K562 (cell line): ENCODE results near the gene SLC8A2. TPM values are rescaled to one million over a fixed set of nuclear protein-coding genes. Genes with fewer than 3 reads are reported as not detected.
A peak's percentile ranks its signal among the peaks of the same experiment; 100 is the strongest.

Source experiments
- CEBPG ChIP-seq, 3 experiments: fragments of 200-800 bp in 1 of 3; sonication (Bioruptor generic) in 1 of 3; sonication (generic) in 1 of 3; formaldehyde crosslinking in 1 of 3; IDR thresholded peaks in 2 of 3; conservative IDR thresholded peaks in 1 of 3; 2 replicates each; pipeline versions ENCODE4 v1.6.1 to v1.8.0; 2016 to 2022; ENCODE audit warnings: missing compliant biosample characterization in 2 of 3, missing genetic modification characterization in 2 of 3, mild to moderate bottlenecking in 1 of 3, missing genetic modification reagents in 1 of 3
- CTCF ChIP-seq, 3 experiments: IDR thresholded peaks in 2 of 3; conservative IDR thresholded peaks in 1 of 3; 2 replicates each; pipeline ENCODE4 v1.5.1; 2011 to 2012; ENCODE audit warnings: low read length in 3 of 3, mild to moderate bottlenecking in 3 of 3, control low read depth in 2 of 3, improper control_type of control experiment in 1 of 3, inconsistent platforms in 1 of 3, low read depth in 1 of 3, mixed read lengths in 1 of 3, moderate library complexity in 1 of 3; ENCODE audit not compliant: insufficient read depth in 2 of 3
- ELK3 ChIP-seq: fragments of 450-650 bp; formaldehyde crosslinking; IDR thresholded peaks from 2 replicates; pipeline ENCODE4 v1.4.0; 2020; ENCODE audit warnings: mild to moderate bottlenecking
- HEY1 ChIP-seq: fragments of 250-450 bp; sonication (Bioruptor Pico); IDR thresholded peaks from 2 replicates; pipeline ENCODE4 v1.5.0; 2020; ENCODE audit warnings: mild to moderate bottlenecking, moderate library complexity, borderline replicate concordance
- LEF1 ChIP-seq: fragments of 450-650 bp; IDR thresholded peaks from 2 replicates; pipeline ENCODE4 v1.6.1; 2016; ENCODE audit warnings: mild to moderate bottlenecking
- MAFF ChIP-seq: IDR thresholded peaks from 2 replicates; pipeline ENCODE4 v1.6.1; 2012; ENCODE audit warnings: low read length, improper control_type of control experiment
- MYNN ChIP-seq, 2 experiments: sonication (generic); formaldehyde crosslinking in 1 of 2; IDR thresholded peaks; 2 replicates each; pipeline versions ENCODE4 v1.5.0 to v1.6.1; 2016 to 2020; ENCODE audit warnings: antibody characterized with exemption in 1 of 2, missing genetic modification reagents in 1 of 2
- NKRF ChIP-seq: fragments of 450-650 bp; IDR thresholded peaks from 2 replicates; pipeline ENCODE4 v1.6.1; 2016; ENCODE audit warnings: borderline replicate concordance
- SAFB ChIP-seq: fragments of 200-400 bp; formaldehyde crosslinking; IDR thresholded peaks from 2 replicates; pipeline ENCODE4 v1.6.1; 2017; ENCODE audit warnings: low read depth, low read length, borderline replicate concordance
- SP1 ChIP-seq: sonication (generic); formaldehyde crosslinking; IDR thresholded peaks from 2 replicates; pipeline ENCODE4 v1.8.1; 2022; ENCODE audit warnings: mild to moderate bottlenecking, missing genetic modification reagents
- XRCC3 ChIP-seq: fragments of 450-650 bp; IDR thresholded peaks from 2 replicates; pipeline ENCODE4 v1.6.1; 2017; ENCODE audit warnings: mild to moderate bottlenecking, moderate library complexity
- XRCC4 ChIP-seq: IDR thresholded peaks from one replicate; pipeline ENCODE4 v1.6.1; 2011; ENCODE audit not compliant: insufficient read depth, insufficient read length; ENCODE audit errors: extremely low read depth
- ZBED1 ChIP-seq: IDR thresholded peaks from 2 replicates; pipeline ENCODE4 v1.6.1; 2014
- ZBTB49 ChIP-seq: sonication (generic); formaldehyde crosslinking; IDR thresholded peaks from 2 replicates; pipeline ENCODE4 v1.8.0; 2022; ENCODE audit warnings: missing genetic modification reagents, mild to moderate bottlenecking, borderline replicate concordance
- ZKSCAN8 ChIP-seq: fragments of 200-800 bp; sonication (Bioruptor generic); IDR thresholded peaks from 2 replicates; pipeline ENCODE4 v1.6.1; 2016; ENCODE audit warnings: missing genetic modification characterization, missing compliant biosample characterization
- ZNF232 ChIP-seq: sonication (generic); formaldehyde crosslinking; IDR thresholded peaks from 2 replicates; pipeline ENCODE4 v1.8.0; 2022; ENCODE audit warnings: mild to moderate bottlenecking, missing genetic modification reagents
- ZNF780A ChIP-seq: fragments of 250-450 bp; sonication (Bioruptor Pico); IDR thresholded peaks from 2 replicates; pipeline ENCODE4 v1.5.0; 2021; ENCODE audit warnings: mild to moderate bottlenecking
- polyA plus RNA-seq, 8 experiments: library from polyadenylated mRNA; depleted of rRNA in 4 of 8; stranded (reverse) in 5 of 8; unstranded in 3 of 8; fragments of >200 nt; fragmentation: Nextera tagmentation in 2 of 8; fragmentation: Illumina TruSeq in 1 of 8; extraction: Ambion mirVana in 2 of 8; extraction: Trizol in 1 of 8; gene quantifications; 2 replicates each; pipeline versions ENCODE4 v1.2.1 to v1.2.3, GENCODE V29; 2011 to 2014; ENCODE audit warnings: inconsistent platforms in 1 of 8, missing spikeins in 1 of 8
- total RNA-seq, 7 experiments: library from RNA; depleted of rRNA in 6 of 7; stranded (reverse); fragments of >200 nt in 6 of 7; fragmentation: Illumina TruSeq in 2 of 7; extraction: Trizol in 2 of 7; gene quantifications; 2 replicates each; pipeline versions ENCODE4 v1.2.1 to v1.2.3, GENCODE V29; 2011 to 2021; ENCODE audit warnings: low replicate concordance in 1 of 7

SLC8A2 gene
- total and polyA plus RNA-seq, 9 of the 15 experiments (the other 6 are each of a cell fraction or from before 2014, with no cell fraction given) = 0.07 to 0.66 (median 0.24) TPM; not detected in 3

GRCh38 chr19:47497050-47497766, 25.5 kb upstream of the SLC8A2 start (continued):
- TF ChIP-seq CEBPG (CRISPR knock-in tag; IDR thresholded peaks at IDR 0.05) = no peak
- TF ChIP-seq CEBPG (tag; conservative IDR thresholded peaks at IDR 0.05 in 1 of 2, IDR thresholded peaks at IDR 0.05 in 1 of 2) = no peak
- no peak for TF ChIP-seq ZNF780A
- TF ChIP-seq LEF1 = 0 out of 2 replicates have a peak, but pooled peaks have one; percentile 22
- no peak for TF ChIP-seq ELK3 (CRISPR knock-in tag)
- TF ChIP-seq ZNF232 (CRISPR knock-in tag) = no peak
- TF ChIP-seq ZKSCAN8 (CRISPR knock-in tag) = no peak
- TF ChIP-seq HEY1 (CRISPR knock-in tag) = no peak
- TF ChIP-seq SAFB = no peak
- no peak for TF ChIP-seq ZBED1
- TF ChIP-seq XRCC4 = no peak
- TF ChIP-seq MYNN (IDR thresholded peaks at IDR 0.05) = peak; percentile 76; the same call in 1 of the 2 replicates
- TF ChIP-seq MYNN (CRISPR knock-in tag; IDR thresholded peaks at IDR 0.05) = no peak
- TF ChIP-seq ZBTB49 = no peak
- peak; percentile 48; the same call in 1 of the 2 replicates for TF ChIP-seq SP1 (CRISPR knock-in tag)
- no peak for TF ChIP-seq NKRF
- no peak for TF ChIP-seq CTCF (IDR thresholded peaks at IDR 0.05 in 2 of 3, conservative IDR thresholded peaks at IDR 0.05 in 1 of 3; ENCODE audit: insufficient read depth in 2 of 3, low read depth in 1 of 3, low read length in 3 of 3)
- TF ChIP-seq MAFF = no peak
- no peak for TF ChIP-seq XRCC3
